GM19099 (cell line): Measurements from ENCODE around the gene NACC2.

Experiments
- POLR2A ChIP-seq: IDR thresholded peaks from 3 replicates; pipeline ENCODE4 v1.6.1; 2011; ENCODE audit warnings: low read depth; ENCODE audit not compliant: insufficient read length; ENCODE audit errors: extremely low read depth

NACC2 gene

DNA sequence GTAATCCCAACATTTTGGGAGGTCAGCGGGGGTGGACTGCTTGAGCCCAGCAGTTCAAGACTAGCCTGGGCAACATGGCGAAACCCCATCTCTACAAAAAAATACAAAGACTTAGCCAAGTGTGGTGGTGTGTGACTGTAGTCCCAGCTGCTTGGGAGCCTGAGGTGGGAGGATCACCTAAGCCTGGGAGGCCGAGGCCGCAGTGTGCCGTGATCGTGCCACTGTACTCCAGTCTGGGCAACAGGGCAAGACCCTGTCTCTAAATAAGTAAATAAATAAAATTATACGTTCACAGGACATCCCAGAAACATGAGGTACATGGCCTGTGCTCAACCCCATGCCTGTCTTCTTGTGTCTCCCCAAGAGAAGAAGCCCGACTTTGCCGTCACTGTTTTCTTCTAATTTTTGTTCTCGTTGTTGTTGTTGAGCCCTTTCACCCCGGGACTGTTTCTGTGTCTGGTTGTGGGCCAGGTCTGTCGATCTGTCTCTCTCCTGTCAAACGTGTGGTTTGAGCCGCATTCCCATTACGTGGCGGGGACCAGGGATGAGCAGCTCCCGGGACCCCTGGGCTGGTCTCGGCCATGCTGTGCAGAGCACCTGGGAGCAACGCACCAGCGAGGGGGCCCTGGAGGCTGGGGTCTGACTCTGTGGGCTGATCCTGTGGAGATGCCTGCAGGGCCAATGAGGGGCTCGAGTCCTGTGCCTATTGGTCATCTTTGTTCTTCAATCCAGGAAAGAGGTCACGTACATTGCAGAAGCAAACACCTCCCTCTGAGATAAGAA, 32.2 kb downstream of the NACC2 start:
- no peak for TF ChIP-seq POLR2A

DNA sequence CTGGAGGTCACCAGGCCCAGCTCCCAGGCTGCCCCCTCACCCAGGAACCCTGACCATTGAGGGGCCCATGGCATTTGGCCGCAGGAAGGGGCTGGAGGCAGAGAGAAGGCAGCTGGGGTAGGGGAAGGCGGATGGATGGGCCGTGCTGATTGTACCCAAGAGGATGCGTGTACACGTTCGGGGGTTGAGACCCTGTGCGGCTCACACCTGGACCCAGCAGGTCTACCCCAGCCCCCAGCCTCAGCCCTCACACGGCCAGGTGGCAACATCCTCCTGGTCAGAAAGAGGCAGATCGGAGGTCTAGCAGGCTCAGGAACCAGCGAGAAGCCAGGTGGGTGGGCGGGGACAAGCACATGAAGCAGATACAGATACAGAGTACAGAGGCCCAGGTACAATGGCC, 33.7 kb downstream of the NACC2 start:
- TF ChIP-seq POLR2A = no peak

DNA sequence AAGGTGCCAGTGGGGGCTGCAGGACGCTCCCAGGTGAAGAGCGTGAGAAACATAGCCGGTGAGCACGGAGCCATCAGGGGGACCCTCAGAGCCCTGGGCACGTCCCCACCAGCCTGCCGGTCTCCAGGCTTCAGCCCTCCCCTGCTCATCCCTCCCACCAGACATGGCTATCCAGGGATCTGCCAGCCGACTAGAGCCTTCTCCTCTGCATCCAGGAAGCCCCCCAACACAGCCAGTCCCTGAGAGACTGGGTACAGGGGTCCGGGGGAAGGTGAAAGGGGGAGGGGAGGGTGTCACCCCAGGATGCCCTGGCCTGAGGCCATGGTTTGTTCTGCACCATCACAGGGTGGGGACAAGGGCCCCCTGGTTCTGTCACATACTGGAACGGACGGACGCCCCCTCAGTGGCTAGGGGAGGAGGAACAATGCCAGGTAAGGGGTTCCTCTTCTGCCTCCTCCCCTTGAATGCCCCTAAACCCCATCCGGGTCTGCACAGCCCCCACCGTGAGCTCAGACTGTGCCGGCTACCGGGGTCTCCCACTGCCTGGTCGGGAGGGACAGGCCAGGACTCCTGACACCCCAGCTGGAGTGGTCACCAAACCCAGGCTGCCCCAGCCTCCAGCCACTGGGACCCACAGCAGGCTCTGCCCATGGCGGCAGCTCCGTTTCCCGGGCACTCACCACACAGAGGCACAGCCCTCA, 34.3 kb downstream of the NACC2 start:
- TF ChIP-seq POLR2A = no peak

DNA sequence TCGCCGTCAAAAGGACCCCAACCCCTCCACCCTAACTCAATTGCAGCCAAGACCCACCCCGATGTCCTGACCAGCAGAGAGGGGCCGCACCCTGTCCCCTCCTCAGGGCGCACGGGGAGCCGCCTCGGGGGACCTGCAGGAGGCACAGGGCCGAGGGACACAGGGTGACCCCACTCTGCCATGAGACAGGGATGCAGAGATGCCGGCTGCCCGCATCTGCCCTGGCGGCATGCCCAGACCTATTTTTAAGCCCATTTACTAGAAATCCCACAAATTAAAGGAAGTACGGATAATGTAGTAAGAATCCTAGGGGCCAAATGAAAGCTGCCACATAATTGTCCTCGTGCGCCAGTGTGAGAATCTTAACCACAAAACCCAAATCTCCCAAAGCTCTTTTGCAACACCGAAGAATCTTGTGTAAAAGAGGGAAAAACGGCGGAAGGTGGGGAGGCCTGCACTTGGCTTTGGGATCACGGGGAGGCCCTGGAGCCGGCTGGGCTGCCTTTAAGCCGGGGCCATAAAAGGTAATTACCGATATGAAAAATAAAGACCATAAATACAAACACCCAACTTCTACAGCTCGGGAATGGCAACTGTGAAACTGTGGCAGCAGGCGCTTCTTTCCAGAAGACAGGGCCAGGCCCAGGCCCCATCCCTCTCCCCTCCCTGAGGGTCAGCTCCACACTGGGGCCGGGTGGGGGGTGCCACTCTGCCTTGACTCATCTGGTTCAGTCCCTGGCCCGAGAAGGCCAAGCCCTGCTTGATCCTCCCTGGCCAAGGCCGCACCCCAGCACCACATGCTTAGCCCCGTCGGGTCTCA, 35.0 kb downstream of the NACC2 start:
- TF ChIP-seq POLR2A = no peak

DNA sequence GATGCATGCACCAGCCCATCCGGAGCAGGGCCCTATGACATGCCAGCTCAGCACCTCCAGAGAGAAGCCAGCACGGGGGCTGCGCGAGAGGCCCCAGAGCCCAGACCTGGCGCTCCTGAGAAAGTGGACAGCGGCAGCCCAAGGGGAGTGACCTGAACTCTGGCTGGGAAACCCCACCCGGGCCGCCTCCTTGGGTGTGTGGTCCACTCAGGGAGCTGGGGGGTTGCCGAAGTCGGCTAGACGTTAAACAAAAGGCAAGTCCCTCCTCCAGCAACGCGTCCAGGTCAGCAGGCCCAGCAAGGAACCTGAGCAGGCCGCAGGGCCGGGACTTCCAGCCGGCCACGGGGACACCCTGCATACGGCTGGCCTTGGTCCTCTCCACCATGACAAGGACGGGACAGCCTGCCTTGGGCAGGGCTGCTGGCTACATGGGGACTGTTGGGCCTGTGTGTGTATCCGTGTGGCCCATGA, 35.7 kb downstream of the NACC2 start:
- TF ChIP-seq POLR2A = no peak

DNA sequence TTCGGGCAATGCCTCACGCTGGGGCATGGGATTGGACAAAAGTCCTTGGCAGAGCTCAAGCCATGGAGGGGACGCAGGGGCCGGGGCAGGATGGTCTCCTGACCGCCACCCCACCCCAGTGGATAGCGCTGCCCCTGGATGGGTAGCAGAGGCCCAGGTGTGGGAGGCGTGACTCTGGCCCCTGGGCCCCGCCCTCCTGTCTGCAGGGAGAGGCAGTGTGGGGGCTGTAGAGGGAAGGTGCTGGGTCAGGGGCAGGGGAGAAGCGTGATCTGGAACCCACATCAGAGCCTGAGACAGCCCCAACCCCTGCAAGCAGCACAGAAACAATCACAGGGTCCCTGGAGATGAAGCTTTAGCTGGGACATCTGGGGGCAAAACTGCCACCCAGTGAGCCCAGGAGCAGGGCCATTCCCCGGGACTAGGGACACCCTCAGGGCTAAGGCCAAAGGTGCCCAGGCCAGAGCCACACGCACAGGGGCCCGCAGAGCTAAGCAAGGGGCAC, 36.2 kb downstream of the NACC2 start:
- TF ChIP-seq POLR2A = no peak

DNA sequence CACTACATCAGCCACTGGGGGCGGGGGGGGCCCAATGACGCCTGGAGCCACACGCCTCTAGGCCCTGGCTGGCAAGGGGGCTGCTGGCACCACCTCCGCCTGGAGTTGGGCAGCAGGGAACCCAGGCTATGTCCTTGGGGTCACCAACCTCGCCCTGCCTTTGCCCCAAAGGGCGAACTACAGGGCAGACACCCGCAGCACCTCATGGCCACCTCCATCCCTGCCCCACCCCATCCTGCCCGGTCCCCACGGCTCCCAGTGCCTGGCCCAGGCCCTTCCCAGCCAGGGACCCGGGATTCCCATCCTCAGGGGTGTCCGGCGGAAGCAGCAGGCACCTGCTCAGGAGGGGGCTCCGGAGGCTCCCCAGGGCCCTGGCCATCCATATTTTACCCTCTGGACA, 37.0 kb downstream of the NACC2 start:
- TF ChIP-seq POLR2A = no peak

DNA sequence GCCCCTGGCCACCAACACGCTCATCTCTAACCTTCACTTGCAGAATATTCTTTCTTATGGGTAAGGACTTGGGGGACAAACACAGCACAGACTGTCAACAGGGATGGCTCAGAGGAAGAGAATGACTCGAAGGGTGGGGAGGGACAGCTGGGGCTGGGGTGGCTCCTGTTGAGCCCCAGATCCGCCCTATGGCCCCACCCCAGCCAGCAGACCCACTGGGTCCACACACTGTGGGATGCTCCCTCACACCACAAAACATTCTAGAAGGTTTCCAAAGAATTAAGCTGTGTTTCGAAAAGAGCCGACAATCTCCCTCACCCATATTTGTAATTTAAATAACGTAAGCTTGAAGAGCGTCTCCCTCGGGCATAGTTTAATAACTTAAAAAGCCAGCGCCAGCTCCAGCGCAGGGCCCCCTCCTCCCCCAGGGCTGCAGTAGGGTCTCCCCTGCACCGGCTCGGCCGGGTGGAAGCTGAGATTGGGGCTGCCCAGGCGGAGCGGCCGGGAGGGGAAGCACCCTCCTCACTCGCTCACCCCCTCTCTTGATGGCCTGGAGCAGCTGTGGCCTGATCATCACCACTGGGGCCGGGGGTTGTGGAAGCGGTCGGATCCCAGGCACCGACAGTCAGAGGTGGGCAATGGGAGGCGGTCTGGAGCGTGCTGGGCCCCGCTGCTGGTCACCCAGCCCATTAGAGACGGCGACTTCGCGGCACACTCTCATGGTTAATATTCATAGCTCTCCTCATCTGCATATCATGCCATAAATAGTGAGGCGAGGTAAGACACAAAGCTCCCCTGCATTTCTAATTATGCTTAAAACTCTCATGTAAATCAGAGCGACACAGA, 37.6 kb downstream of the NACC2 start:
- TF ChIP-seq POLR2A = no peak

DNA sequence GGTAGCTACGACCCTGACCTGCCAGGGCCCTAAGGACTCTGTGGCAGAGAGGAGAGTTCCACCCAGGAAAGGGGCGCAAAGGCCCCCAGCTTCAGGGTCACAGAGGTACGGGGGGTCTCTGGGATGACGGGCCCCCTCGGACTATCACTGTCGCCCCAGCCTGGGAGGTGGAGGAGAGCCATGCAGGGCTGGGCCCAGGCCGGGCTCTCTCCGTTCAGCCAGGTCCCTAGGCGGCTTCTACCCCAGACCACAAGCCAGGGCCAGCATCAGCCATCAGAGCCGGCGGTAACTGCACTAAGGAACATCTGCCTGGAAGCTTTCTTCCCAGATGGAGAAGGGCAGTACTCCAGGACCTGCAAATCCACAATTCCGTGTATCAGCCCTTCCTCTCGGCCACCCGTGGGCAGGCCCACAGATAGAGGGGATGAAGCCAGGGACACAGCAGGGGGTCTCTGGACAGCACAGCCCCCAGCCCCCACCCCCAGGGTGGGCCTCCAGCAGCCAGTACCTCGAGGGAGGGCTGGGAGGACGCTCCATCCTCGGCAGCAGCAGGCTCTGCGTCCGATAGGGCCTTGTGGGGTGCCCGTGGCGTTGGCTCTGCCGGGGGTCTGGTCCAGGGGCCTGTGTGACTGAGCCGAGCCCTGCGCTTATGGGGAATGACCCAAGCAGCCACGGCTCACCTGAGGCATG, 38.4 kb downstream of the NACC2 start:
- TF ChIP-seq POLR2A = no peak

DNA sequence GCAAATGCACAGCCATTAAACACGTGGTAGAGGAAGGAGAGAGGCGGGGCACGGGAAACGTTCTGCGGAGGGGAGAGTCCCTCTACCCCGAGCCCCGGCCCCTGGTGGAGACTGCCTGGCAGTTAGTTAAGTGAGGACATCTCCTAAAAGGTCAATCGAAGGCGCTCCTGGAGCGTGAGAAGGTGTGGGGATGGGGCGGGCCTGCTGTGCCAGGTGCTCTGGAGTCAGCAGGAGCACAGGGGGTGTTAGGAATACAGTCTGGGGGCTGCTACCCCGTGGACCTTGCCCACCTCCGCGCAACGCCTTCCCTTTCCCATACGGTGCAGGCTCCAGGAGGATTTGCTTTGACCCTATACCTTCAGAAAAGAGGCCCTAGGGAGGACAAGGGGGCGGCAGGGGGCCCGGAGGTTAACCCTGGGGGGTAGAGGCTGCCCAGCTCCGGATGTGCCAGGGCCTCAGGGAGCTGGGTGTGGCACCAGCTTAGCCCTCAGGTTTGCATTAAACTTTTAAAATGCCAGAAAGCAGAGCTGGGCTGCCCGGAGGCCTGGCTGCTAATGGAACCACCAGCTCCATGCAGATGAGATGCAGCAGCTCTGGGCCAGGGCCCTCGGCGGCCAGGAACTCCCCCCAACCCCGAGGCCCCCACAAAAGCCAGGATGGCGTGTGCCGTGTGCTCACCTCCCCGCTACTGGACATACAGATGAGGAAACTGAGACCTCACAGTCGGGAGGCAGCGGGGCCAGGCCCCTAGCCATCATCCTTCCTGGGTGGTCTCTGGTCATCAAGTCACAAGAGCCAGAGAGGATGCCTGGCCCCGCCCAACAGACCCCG, 39.2 kb downstream of the NACC2 start:
- no peak for TF ChIP-seq POLR2A

DNA sequence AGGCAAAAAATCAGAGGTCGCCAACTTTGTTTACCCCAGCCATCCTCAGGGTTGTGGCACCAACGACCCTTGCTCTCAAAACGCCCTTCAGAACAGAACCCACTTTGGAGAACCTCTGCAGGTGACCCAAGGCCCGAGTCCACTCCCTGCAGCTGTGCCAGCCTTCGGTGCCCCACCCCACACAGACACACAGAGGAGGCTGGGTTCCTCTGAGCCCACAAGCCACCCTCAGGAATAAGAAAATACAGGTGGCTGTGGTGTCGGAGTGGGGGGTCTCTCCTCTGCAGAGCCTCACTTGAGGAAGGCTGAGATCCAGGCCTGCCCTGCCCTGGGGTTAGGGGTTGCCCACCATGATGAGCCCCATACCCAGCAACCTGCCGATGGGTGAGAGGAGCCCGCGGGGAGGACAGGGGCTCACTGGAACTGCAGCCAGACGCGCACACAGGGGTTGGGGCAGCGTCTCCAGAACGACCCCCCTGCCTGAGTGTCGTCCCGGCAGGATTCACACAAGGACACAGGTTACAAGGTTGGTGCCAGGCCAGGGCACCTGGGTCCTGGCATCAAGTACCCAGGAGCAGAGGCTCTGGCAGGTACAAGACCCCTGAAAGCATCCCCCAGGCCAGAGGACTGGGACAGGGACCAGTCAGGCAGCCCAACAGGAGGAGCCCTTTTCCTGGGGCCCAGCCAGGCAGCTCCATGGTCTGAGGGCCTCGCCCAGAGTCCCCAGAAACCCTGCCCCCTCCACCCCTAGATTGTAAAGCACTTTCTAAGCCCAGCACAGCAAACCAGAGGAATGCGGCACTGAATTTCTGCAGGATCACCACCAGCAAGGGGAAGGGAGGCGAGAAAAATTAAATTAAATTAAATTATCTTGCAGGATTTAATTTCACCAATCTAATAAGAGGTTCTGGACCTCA, 40.0 kb downstream of the NACC2 start:
- TF ChIP-seq POLR2A = no peak

DNA sequence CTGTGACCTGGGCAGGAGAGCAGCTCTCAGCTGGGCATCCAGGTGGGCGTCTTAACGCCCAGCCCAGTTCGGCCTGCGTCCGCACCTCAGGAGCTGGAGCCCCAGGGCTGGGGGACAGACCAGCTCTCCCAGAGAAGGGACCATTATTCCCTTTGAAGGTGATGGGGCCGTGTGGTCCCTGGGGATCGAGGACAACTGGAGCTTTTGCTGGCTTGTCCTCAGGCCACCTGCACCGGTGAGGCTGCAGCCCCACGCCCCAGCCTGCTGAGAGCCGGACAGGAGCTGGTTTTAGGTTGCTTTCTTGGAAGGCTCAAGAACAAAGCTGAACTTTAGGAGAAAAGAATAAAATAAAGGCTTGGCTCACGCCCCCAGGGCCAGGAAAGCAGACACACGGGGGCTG, 40.9 kb downstream of the NACC2 start:
- no peak for TF ChIP-seq POLR2A

DNA sequence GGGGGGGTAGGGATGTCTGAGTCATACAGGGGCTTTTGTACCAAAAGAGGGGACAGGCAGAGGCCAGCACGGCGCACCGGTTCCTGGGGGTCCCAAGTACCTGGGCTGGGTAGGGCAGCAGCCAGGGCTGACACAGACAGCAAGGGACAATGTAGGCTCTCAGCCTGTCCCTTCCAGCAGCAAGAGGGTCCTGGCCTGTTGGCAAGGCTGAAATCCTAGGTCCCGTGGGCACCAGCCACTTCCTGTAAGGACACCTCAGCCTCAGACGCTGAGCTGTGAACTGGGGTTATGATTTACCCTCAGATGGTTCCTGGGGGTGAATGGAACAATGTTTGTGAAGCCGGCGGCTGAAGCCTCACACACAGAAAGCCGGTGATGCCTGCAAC, 41.3 kb downstream of the NACC2 start:
- no peak for TF ChIP-seq POLR2A
